ENCODE data around the gene MOGAT3.

Gene MOGAT3

GRCh38 chr7:101166909-101167644 lies 33.8 kb downstream of the MOGAT3 start:
- TF ChIP-seq, protein P1, sequence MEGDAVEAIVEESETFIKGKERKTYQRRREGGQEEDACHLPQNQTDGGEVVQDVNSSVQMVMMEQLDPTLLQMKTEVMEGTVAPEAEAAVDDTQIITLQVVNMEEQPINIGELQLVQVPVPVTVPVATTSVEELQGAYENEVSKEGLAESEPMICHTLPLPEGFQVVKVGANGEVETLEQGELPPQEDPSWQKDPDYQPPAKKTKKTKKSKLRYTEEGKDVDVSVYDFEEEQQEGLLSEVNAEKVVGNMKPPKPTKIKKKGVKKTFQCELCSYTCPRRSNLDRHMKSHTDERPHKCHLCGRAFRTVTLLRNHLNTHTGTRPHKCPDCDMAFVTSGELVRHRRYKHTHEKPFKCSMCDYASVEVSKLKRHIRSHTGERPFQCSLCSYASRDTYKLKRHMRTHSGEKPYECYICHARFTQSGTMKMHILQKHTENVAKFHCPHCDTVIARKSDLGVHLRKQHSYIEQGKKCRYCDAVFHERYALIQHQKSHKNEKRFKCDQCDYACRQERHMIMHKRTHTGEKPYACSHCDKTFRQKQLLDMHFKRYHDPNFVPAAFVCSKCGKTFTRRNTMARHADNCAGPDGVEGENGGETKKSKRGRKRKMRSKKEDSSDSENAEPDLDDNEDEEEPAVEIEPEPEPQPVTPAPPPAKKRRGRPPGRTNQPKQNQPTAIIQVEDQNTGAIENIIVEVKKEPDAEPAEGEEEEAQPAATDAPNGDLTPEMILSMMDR (IDR thresholded peaks at IDR 0.05; ENCODE audit: insufficient read depth, low read depth, low read length, missing control alignments): no peak
- no peak for DNase-seq (ENCODE audit: low read depth)
- H3K4me3 ChIP-seq (ENCODE audit: low read length): no peak overlapping the region

DNA sequence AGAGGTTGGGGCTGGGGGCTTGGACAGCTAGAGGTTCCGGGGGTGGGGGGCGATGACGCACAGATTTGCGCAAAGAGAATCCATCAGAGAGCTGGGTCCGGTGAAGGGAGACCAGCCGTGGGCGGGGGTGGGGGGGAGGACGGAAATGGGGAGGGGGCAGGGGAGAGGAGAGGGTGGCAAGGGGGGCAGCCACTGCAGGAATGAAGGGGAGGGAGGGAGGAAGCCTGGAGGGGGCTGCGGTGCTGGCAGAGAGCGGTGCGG lies 34.3 kb downstream of the MOGAT3 start:
- TF ChIP-seq, protein P1 (IDR thresholded peaks at IDR 0.05; ENCODE audit: insufficient read depth, low read depth, low read length, missing control alignments): no peak
- no peak for DNase-seq (ENCODE audit: low read depth)
- H3K4me3 ChIP-seq (ENCODE audit: low read length): no peak overlapping the region

DNA sequence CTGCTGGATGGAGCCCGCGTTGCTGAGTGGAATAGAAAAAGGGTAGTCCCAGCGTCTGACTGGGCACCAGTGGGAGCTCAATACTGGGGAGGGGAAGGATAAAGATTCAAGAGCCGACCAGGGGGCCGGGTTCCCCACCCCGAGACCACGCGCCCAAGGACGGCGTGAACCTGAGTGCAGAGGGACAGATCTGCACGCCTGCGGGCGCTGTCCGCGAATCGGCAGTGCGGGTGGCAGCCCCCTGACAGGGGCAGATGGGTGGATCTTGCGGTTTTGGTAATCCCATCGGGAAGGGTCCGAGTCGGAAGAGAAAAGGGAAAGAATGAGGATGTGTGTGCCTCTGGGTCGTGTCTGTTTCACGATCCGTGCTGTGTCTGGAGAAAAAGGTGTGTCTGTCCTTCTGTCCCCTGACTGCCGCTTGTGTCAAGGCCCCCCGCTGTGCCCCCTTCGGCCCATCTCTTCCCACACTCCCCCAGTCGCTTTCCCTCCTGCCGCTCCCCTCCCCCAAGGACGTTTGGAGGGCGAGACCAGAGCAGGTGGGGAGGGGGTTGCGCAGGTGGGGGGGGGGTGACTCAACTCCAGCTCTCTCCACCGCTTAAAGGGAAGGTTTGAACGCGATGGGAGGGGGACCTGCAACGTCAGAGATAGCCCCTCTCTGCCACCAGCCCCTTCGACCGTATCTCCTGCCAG lies 34.7 kb downstream of the MOGAT3 start:
- H3K4me3 ChIP-seq (ENCODE audit: low read length): peak overlapping the region; percentile 7
- TF ChIP-seq, protein P1 (IDR thresholded peaks at IDR 0.05; ENCODE audit: insufficient read depth, low read depth, low read length, missing control alignments): no peak
- no peak for DNase-seq (ENCODE audit: low read depth)

DNA sequence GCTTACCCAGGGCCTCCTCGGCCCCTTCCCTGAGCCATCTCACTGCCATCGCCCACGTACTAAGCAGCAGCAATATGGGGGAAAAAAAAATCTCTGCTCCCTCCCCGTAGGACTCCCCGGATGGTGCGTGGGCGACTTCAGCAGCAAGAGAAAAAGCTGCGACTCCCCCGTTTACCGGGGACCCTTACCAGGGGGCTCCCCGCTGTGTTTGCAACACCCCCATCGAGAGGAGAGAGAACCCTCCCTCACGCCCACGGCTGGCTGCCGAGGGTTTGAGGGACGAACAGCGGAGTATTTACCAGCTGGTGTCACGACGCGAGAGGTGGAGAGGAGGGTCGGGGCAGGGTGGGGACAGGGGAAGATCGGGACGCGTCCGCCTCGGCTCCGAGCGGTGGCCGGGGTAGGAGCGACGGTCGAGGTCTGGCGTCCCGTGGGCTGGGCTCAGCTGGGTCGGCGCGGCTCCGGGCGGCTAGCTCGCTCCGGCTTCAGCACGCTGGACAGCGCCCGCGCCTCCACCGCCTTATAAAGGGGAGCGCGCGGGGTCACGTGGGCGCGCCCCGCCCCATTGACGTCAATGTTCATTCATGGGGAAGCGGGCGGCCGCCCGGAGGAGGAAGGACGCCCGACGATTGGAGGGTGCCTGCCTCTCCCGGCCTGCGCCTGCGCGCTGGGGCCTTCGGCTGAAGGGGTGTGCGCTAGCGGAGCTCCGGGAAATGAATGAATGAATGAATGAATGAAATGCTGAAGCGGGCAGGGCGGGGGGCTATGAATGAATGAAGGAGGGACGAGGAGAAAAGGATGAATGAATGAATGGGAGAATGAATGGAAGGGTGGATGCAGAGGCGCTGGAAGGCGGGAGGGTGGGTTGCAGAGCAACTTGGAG lies 35.5 kb downstream of the MOGAT3 start, which contains the start of gene VGF:
Gene VGF, minus strand, starts transcription at position 495 of the 883 bp plus-strand sequence. CDS start 726 bp downstream, outside the sequence.
- DNase-seq (ENCODE audit: low read depth): peak; percentile 95
- TF ChIP-seq, protein P1 (IDR thresholded peaks at IDR 0.05; ENCODE audit: insufficient read depth, low read depth, low read length, missing control alignments): no peak

GRCh38 chr7:101164071-101164840 lies 36.6 kb downstream of the MOGAT3 start:
- TF ChIP-seq, protein P1 (IDR thresholded peaks at IDR 0.05; ENCODE audit: insufficient read depth, low read depth, low read length, missing control alignments): no peak
- DNase-seq (ENCODE audit: low read depth): peak; percentile 74
- H3K4me3 ChIP-seq (ENCODE audit: low read length): peak overlapping the region; percentile 11

More for the DNA sequence above, 35.5 kb downstream of the MOGAT3 start, which contains the start of gene VGF:
- peak within 1 kb of the TSS; percentile 7 for H3K4me3 ChIP-seq (ENCODE audit: low read length)
